Thymus (tissue), 11 donors: ENCODE data around the gene HPN. TPM values are rescaled to one million over a fixed set of nuclear protein-coding genes. Genes with fewer than 3 reads are reported as not detected.
"Not testable (repeated sequence)": the region's sequence is repeated elsewhere in the genome, so short reads cannot be mapped to it uniquely, and the experiment has no call there.

Experiments
- DNase-seq, 9 donors: peaks; one replicate each; pipeline ENCODE4 v3.0.0-alpha.2; 2013; ENCODE audit warnings: low spot score in 9 of 9, low read depth in 6 of 9, missing footprints in 1 of 9
- H3K27ac ChIP-seq, 2 donors: one replicate each; pipeline ENCODE4 v1.5.1; 2013; ENCODE audit warnings: control low read depth in 1 of 2, low read depth in 1 of 2, low read length in 1 of 2, mild to moderate bottlenecking in 1 of 2, moderate library complexity in 1 of 2
- H3K27me3 ChIP-seq, 2 donors: one replicate each; pipeline ENCODE4 v1.5.1; 2013; ENCODE audit warnings: low read length in 1 of 2; ENCODE audit not compliant: control insufficient read depth in 2 of 2, insufficient read depth in 1 of 2
- H3K36me3 ChIP-seq, 2 donors: one replicate each; pipeline ENCODE4 v1.5.1; 2013; ENCODE audit warnings: low read length in 1 of 2, mild to moderate bottlenecking in 1 of 2, moderate library complexity in 1 of 2; ENCODE audit not compliant: control insufficient read depth in 2 of 2, insufficient read depth in 2 of 2
- H3K4me1 ChIP-seq, 2 donors: one replicate each; pipeline ENCODE4 v1.5.1; 2013; ENCODE audit warnings: low read length in 2 of 2; ENCODE audit not compliant: control insufficient read depth in 2 of 2, insufficient read depth in 2 of 2
- H3K4me3 ChIP-seq, 2 donors: one replicate each; pipeline ENCODE4 v1.5.1; 2013; ENCODE audit warnings: low read length in 2 of 2, control low read depth in 1 of 2, mild to moderate bottlenecking in 1 of 2
- H3K9me3 ChIP-seq, 2 donors: one replicate each; pipeline ENCODE4 v1.5.1; 2013; ENCODE audit warnings: low read length in 1 of 2, mild to moderate bottlenecking in 1 of 2; ENCODE audit not compliant: control insufficient read depth in 2 of 2, insufficient read depth in 1 of 2
- WGBS: extraction: QIAGEN DNeasy Blood & Tissue Kit; methylation state at CpG from one replicate; pipeline ENCODE4 v1.1.7; 2013; 5-methylcytosine and 5-hydroxymethylcytosine counted together
- polyA plus RNA-seq: library from polyadenylated mRNA; stranded (reverse); fragments of 200-250 nt; gene quantifications from one replicate; pipeline ENCODE4 v1.2.3, GENCODE V29; 2013
- total RNA-seq: library from RNA; stranded (reverse); fragments of 120-200 nt; gene quantifications from one replicate; pipeline ENCODE4 v1.2.4, GENCODE V29; 2013
- donor health status: healthy.

Gene HPN
- total and polyA plus RNA-seq, 2 donors, result 0.66 to 0.82 TPM

DNA sequence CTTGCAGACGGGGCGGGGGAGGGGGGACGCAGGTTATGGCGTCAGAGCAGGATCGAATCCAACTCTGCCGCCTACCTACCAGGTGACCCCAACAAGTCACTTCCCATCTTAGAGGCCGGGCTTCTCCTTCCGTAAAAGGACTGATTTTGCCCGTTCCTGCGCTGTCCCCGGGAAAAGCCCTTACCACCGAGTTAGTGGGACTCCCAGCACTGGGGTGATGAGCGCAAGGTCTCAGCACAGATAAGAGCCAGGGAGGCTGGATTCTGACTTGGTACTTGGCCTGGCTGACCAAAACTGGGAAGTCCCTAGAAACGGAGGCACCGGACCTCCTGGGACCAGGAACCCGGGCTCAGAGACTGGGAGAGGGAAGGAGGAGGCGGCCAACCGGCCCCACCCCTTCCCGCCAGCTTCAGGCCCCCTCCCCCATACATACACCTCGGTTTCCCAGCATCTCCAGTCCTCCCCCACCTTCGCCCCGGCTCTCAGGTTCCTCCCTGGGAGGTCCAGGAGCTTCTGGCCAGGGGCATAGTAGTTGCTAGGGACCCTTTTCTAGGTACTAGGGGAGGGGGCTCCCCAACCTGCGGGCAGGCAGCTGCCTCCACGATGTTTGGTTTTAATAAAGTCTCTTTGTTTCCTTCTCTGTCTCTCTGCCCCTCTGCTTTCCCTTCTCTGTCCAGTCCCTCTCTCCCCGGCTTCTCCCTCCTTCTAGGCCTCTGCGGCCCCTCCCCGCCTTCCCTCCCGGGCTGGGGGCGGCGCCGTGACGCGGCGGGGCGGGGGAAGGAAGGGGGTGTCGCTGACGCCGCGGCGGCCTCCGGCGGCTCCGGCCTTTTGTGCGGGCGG lies 41.8 kb upstream of the HPN start, which contains the start of gene GRAMD1A:
GRAMD1A (plus strand) TSS at position 826 of the 840 bp plus-strand sequence. CDS start 156 bp downstream, outside the sequence.
- H3K4me1 ChIP-seq, result peaks cover 39 to 76% of the 10 kb centered on the region in 2 donors
- DNase-seq, result peak in 5 of 9 donors; percentile 62 to 85 (median 64)
- 9% methylated on average over 45 of the region's 45 CpGs for WGBS

DNA sequence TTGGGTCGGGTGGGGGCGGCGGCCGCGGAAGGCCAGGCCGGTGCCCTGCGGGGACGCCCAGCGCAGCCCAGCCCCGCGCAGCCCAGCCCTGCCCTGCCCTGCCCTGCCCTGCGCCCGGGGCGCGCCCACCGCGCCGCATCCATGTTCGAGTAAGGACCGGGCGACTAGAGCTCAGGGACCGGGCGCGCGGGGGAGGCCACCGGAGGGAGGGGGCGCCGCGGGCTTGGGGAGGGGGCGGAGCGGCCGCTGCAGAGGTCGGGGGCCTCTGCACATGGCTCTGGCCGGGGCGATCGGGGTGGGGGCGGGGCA lies 41.2 kb upstream of the HPN start:
- no peak for DNase-seq
- Histone ChIP-seq H3K9me3 (peaks cover under 1% of the 10 kb centered on the region in 2 donors), H3K27ac (peak overlapping the region in 1 of 2 donors; percentile 97), H3K27me3 (no peaks in the 10 kb centered on the region), H3K36me3 (peaks cover 6 to 8% of the 10 kb centered on the region in 2 donors), H3K4me3 (peak overlapping the region; percentile 47 to 84), H3K4me1 (peaks cover 39 to 75% of the 10 kb centered on the region in 2 donors)
- 1% methylated on average over 37 of the region's 37 CpGs for WGBS

More for the DNA sequence above, 41.8 kb upstream of the HPN start, which contains the start of gene GRAMD1A:
- Histone ChIP-seq H3K4me3 (peak within 1 kb of the TSS; percentile 47 to 84), H3K27me3 (no peaks in the 10 kb centered on the region), H3K36me3 (peaks cover under 1 to 8% of the 10 kb centered on the region in 2 donors), H3K9me3 (peaks cover 0 to 6% of the 10 kb centered on the region in 2 donors), H3K27ac (peak within 1 kb of the TSS; percentile 87 to 97)

DNA sequence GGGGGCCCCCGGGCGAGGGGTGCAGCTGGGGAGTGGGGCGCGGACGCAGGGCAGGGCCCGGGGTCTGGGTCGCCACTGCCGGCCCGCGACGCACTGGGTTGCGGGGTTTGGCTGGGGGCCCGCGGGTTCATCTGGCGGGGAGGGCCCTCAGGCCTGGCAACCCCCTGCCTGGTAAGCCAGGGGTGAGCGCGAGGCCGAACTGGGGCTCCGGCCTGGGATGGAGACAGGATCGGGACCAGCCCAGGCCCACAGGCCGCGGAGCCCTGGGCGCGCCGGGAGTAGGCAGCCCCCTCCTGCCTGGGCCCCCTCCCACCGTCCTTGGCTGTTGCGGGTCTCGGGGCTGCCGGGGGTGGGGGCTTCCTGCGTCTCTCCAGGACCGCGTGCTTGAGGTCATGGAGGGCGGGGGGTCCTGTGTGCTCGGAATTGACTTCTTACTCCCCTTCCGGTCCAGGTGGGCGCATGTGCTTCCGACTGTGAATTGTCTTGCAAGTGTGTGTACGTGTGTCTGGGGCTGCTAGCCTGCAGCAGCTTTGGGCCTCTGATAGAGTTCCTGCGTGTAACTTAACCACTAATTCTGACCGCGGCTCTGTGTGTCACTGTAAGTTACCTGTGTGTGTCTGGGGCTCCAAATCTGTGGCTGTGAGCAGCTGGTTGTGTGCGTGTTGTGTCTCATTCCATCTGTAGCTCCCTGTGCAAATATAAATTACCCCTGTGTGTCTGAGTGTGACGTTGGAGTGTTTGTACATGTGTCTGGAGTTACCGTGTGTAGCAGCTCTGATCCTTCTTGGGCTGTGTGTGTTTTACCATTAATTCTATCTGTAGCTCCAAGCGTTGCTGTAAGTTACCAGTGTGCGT lies 40.6 kb upstream of the HPN start:
- Histone ChIP-seq H3K27ac (peak overlapping the region; percentile 83 to 97), H3K4me3 (peak overlapping the region; percentile 47 to 84), H3K36me3 (peaks cover 12 to 14% of the 10 kb centered on the region in 2 donors), H3K27me3 (no peaks in the 10 kb centered on the region), H3K4me1 (peaks cover 38 to 73% of the 10 kb centered on the region in 2 donors), H3K9me3 (peaks cover 0 to 1% of the 10 kb centered on the region in 2 donors)
- 4% methylated on average over 46 of the region's 46 CpGs for WGBS
- DNase-seq, result peak in 5 of 9 donors; percentile 64 to 87 (median 68)

DNA sequence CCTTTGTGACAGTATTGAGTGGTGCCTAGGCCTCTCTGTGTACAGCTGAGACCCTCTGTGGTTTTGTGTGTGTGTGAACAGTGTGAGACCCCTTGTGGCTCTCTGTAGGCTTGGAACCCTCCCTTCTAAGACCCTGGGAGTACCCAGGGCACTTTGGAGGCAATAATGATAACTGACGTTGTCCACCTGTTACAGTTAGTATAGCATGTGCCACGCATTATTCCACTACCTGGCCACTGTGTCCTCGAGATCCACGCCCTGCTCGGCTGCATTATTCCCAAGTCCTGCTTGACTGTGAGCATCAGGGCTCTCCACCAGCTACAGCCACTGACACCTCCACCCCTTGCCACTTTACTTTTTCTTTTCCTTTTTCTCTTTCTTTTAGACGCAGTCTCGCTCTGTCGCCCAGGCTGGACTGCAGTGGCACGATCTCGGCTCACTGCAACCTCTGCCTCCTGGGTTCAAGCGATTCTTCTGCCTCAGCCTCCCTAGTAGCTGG lies 39.4 kb upstream of the HPN start:
- H3K27me3 ChIP-seq, result no peaks in the 10 kb centered on the region
- H3K4me1 ChIP-seq, result peaks cover 25 to 61% of the 10 kb centered on the region in 2 donors
- H3K4me3 ChIP-seq, result no peak overlapping the region
- no peak for DNase-seq
- peak overlapping the region in 1 of 2 donors; percentile 53 for H3K27ac ChIP-seq
- WGBS, result 97% methylated on average over 11 of the region's 11 CpGs
- peaks cover 0 to 1% of the 10 kb centered on the region in 2 donors for H3K9me3 ChIP-seq
- peaks cover 18 to 19% of the 10 kb centered on the region in 2 donors for H3K36me3 ChIP-seq

- peaks cover 12 to 35% of the 10 kb centered on the region in 2 donors for H3K4me1 ChIP-seq
Measured at GRCh38 chr19:35004517-35005255, 36.8 kb upstream of the HPN start.

GRCh38 chr19:35005256-35005977 lies 36.1 kb upstream of the HPN start:
- Histone ChIP-seq H3K4me1 (peaks cover 12 to 32% of the 10 kb centered on the region in 2 donors), H3K27me3 (no peaks in the 10 kb centered on the region), H3K9me3 (peaks cover 0 to 1% of the 10 kb centered on the region in 2 donors), H3K4me3 (no peak overlapping the region), H3K27ac (no peak overlapping the region), H3K36me3 (peaks cover 36 to 37% of the 10 kb centered on the region in 2 donors)
- DNase-seq, result no peak
- 97% methylated on average over 11 of the region's 11 CpGs for WGBS

More at GRCh38 chr19:35004517-35005255, 36.8 kb upstream of the HPN start:
- Histone ChIP-seq H3K4me3 (no peak overlapping the region), H3K27me3 (no peaks in the 10 kb centered on the region), H3K27ac (peak overlapping the region in 1 of 2 donors; percentile 20), H3K36me3 (peaks cover 29% of the 10 kb centered on the region in 2 donors), H3K9me3 (peaks cover 0 to 1% of the 10 kb centered on the region in 2 donors)
- 96% methylated on average over 18 of the region's 18 CpGs for WGBS
- DNase-seq, result no peak

- 96% methylated on average over 6 of the region's 6 CpGs for WGBS
- not testable (repeated sequence) for H3K27ac ChIP-seq, DNase-seq, H3K9me3 ChIP-seq, H3K27me3 ChIP-seq, H3K4me3 ChIP-seq
- H3K36me3 ChIP-seq, result peaks cover 40 to 42% of the 10 kb centered on the region in 2 donors
- H3K4me1 ChIP-seq, result peaks cover 12 to 31% of the 10 kb centered on the region in 2 donors
Measured at GRCh38 chr19:35006007-35006341, 35.5 kb upstream of the HPN start.
